ENCODE results near the gene GNPAT.

GNPAT gene

DNA sequence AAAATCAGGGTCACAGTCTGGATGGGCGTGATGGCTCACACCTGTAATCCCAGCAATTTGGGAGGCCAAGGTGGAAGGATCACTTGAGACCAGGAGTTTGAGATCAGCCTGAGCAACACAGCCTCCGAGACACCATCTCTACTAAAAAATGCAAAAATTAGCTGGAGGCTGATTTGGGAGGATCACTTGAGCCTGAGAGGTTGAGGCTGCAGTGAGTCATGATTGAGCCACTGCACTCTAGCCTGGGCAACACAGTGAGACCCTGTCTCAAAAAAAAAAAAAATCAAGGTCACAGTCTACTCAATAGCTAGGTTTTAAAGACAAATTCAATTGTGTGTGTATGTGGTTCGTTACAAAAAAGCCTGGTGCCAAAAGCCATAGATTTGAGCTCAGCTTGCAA, 44.7 kb upstream of the GNPAT start:
- H3K9me3 Mint-ChIP-seq, result no peaks in the 10 kb centered on the region
- H3K27ac Mint-ChIP-seq, result no peak overlapping the region
- peaks cover 54% of the 10 kb centered on the region for H3K27me3 Mint-ChIP-seq (ENCODE audit: low read depth)
- H3K4me1 Mint-ChIP-seq, result peaks cover 6% of the 10 kb centered on the region
- no peak overlapping the region for H3K4me3 Mint-ChIP-seq
- TF ChIP-seq, protein P1, sequence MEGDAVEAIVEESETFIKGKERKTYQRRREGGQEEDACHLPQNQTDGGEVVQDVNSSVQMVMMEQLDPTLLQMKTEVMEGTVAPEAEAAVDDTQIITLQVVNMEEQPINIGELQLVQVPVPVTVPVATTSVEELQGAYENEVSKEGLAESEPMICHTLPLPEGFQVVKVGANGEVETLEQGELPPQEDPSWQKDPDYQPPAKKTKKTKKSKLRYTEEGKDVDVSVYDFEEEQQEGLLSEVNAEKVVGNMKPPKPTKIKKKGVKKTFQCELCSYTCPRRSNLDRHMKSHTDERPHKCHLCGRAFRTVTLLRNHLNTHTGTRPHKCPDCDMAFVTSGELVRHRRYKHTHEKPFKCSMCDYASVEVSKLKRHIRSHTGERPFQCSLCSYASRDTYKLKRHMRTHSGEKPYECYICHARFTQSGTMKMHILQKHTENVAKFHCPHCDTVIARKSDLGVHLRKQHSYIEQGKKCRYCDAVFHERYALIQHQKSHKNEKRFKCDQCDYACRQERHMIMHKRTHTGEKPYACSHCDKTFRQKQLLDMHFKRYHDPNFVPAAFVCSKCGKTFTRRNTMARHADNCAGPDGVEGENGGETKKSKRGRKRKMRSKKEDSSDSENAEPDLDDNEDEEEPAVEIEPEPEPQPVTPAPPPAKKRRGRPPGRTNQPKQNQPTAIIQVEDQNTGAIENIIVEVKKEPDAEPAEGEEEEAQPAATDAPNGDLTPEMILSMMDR (IDR thresholded peaks at IDR 0.05; ENCODE audit: unreplicated experiment in 3 of 3), result no peak
- H3K36me3 Mint-ChIP-seq (ENCODE audit: low read depth), result no peaks in the 10 kb centered on the region

DNA sequence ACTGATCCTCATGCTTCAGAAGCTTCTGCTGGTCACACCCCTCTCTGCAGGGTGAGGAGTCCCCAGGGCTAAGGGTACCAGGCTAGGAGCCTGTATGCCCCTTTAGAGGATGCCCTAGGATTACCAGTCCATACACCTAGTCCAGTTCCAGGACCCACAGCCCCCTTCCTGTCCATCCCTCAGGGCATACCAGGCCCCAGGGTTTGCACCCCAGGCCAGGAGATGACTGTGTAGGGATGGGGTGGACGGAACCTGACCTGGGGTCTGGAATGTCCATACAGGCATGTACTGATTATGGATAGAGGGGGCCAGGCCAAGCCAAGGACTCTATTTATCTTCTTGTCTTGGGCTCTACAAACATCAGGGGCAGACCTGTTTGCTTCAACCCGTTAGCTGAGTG, 44.3 kb upstream of the GNPAT start:
- no peak overlapping the region for H3K27ac Mint-ChIP-seq
- H3K4me3 Mint-ChIP-seq, result no peak overlapping the region
- TF ChIP-seq, protein P1 (IDR thresholded peaks at IDR 0.05; ENCODE audit: unreplicated experiment in 3 of 3), result no peak
- no peaks in the 10 kb centered on the region for H3K36me3 Mint-ChIP-seq (ENCODE audit: low read depth)
- H3K4me1 Mint-ChIP-seq, result peaks cover 6% of the 10 kb centered on the region
- H3K27me3 Mint-ChIP-seq (ENCODE audit: low read depth), result peaks cover 58% of the 10 kb centered on the region
- no peaks in the 10 kb centered on the region for H3K9me3 Mint-ChIP-seq

DNA sequence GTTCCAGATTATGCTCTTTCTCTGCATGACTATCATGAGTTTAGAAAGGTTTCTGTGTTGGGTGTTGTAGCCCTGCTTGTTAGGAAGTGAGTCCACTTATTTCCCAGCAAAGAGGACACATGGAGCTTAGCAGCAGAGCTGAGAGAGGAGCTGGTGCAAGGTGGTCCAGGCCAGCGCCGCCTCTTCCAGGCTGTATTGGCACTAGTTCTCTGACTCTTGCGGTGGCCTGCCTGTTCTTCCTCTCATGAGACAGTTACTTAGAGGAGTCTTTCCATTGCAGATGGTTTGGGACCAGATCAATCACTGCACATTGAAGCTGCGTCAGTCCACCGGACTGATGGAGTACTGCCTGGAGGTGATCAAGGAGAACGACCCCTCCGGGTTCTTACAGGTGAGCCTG, 41.1 kb upstream of the GNPAT start:
- H3K4me3 Mint-ChIP-seq, result no peak overlapping the region
- TF ChIP-seq, protein P1 (IDR thresholded peaks at IDR 0.05; ENCODE audit: unreplicated experiment in 3 of 3), result no peak
- peaks cover 71% of the 10 kb centered on the region for H3K27me3 Mint-ChIP-seq (ENCODE audit: low read depth)
- H3K4me1 Mint-ChIP-seq, result no peaks in the 10 kb centered on the region
- H3K27ac Mint-ChIP-seq, result no peak overlapping the region
- H3K9me3 Mint-ChIP-seq, result no peaks in the 10 kb centered on the region
- no peaks in the 10 kb centered on the region for H3K36me3 Mint-ChIP-seq (ENCODE audit: low read depth)

DNA sequence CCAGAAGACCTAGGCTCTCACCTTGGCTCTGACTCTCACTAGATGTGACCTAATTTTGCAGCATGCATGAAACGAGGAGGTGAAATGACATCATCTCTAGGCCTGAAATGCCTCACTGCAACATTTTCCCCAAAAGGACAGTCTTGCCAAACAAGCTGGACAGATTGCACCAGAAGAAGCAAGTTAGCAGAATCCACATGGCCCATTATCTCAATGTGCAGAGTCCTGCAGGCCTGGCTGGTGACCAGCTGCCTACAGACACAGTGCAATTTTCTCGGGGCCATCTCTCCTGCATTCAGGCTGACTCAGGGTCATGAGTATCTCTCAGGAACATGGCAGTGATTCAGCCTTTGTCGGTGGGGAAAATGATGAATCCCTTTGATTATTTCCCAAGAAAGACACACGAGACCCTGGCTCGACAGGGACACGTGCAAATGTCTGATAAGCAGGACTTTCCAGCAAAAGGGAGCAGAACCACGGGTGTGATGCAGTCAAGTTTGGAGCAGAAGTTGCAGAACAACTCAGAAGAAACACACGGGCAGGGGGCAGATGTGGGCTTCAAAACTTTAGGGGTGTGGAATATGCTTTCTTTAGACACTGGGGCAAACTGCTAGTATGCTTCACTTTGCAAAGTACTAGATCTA, 40.5 kb upstream of the GNPAT start:
- no peaks in the 10 kb centered on the region for H3K36me3 Mint-ChIP-seq (ENCODE audit: low read depth)
- TF ChIP-seq, protein P1 (IDR thresholded peaks at IDR 0.05; ENCODE audit: unreplicated experiment in 3 of 3), result no peak
- peaks cover 71% of the 10 kb centered on the region for H3K27me3 Mint-ChIP-seq (ENCODE audit: low read depth)
- H3K4me1 Mint-ChIP-seq, result no peaks in the 10 kb centered on the region
- no peak overlapping the region for H3K4me3 Mint-ChIP-seq
- H3K9me3 Mint-ChIP-seq, result no peaks in the 10 kb centered on the region
- H3K27ac Mint-ChIP-seq, result no peak overlapping the region

DNA sequence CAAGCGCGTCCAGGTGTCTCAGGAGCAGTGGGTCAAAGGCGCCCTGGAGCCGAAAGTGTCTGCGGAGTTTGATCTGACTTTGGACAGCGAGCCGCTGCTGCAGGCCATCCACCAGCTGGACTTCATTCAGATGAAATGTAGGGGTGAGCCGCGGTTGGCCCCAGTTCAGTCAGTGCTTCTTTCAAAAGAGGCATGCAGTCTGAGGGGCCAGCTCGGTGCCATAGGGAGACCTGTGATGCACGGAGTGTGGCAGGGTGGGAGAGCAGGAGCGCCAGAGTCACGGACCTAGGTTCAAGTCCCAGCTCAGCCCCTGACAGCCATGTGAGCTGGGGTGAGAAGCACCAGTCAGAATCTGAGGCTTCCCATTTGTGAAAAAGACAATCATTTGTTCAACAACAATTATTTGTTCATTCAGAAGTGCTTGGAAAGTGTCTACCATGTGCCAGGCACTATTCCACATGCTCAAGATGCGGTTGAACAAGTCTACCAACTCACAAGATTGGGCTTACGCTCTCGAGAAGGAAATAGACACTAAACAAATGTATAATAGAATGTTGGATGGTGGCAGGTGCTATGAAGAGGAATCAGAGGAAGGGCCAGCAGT, 39.5 kb upstream of the GNPAT start:
- H3K9me3 Mint-ChIP-seq, result no peaks in the 10 kb centered on the region
- H3K36me3 Mint-ChIP-seq (ENCODE audit: low read depth), result no peaks in the 10 kb centered on the region
- TF ChIP-seq, protein P1 (IDR thresholded peaks at IDR 0.05; ENCODE audit: unreplicated experiment in 3 of 3), result no peak
- no peak overlapping the region for H3K4me3 Mint-ChIP-seq
- peaks cover 63% of the 10 kb centered on the region for H3K27me3 Mint-ChIP-seq (ENCODE audit: low read depth)
- no peaks in the 10 kb centered on the region for H3K4me1 Mint-ChIP-seq
- H3K27ac Mint-ChIP-seq, result no peak overlapping the region
